Esophagus (tissue), 2 donors: ENCODE data around the gene BNIP5. TPM values are rescaled to one million over a fixed set of nuclear protein-coding genes. Genes with fewer than 3 reads are reported as not detected.

Experiments
- H3K27ac ChIP-seq, 2 donors: one replicate each; pipeline ENCODE4 v1.5.1; 2013; ENCODE audit warnings: low read depth in 2 of 2, mild to moderate bottlenecking in 2 of 2, inconsistent platforms in 1 of 2, low read length in 1 of 2, moderate library complexity in 1 of 2
- H3K27me3 ChIP-seq, 2 donors: one replicate each; pipeline ENCODE4 v1.6.1; 2013; ENCODE audit warnings: low read length in 2 of 2, control low read depth in 1 of 2, mild to moderate bottlenecking in 1 of 2; ENCODE audit not compliant: insufficient read depth in 2 of 2, control insufficient read depth in 1 of 2
- H3K36me3 ChIP-seq, 2 donors: one replicate each; pipeline ENCODE4 v1.6.1; 2013; ENCODE audit warnings: low read length in 1 of 2; ENCODE audit not compliant: control insufficient read depth in 2 of 2, insufficient read depth in 2 of 2
- H3K4me1 ChIP-seq, 2 donors: one replicate each; pipeline ENCODE4 v1.6.1; 2013; ENCODE audit warnings: low read length in 1 of 2; ENCODE audit not compliant: control insufficient read depth in 2 of 2, insufficient read depth in 2 of 2
- H3K4me3 ChIP-seq, 2 donors: one replicate each; pipeline ENCODE4 v1.5.1; 2013; ENCODE audit warnings: low read length in 2 of 2, mild to moderate bottlenecking in 2 of 2, low read depth in 1 of 2, moderate library complexity in 1 of 2
- H3K9me3 ChIP-seq, 2 donors: one replicate each; pipeline ENCODE4 v1.6.1; 2013; ENCODE audit warnings: mild to moderate bottlenecking in 2 of 2, low read depth in 1 of 2, low read length in 1 of 2, moderate library complexity in 1 of 2; ENCODE audit not compliant: control insufficient read depth in 2 of 2, insufficient read depth in 1 of 2
- WGBS, 2 donors: extraction: QIAGEN DNeasy Blood & Tissue Kit; methylation state at CpG; one replicate each; pipeline ENCODE4 v1.1.7; 2013; 5-methylcytosine and 5-hydroxymethylcytosine counted together
- polyA plus RNA-seq, 2 donors: library from polyadenylated mRNA; stranded (reverse); fragments of 200-250 nt; gene quantifications; one replicate each; pipeline ENCODE4 v1.2.3, GENCODE V29; 2013
- donor health status: healthy with polysubstance abuse.
- donor health status: Bipolar disorder and iron deficiency.

BNIP5 gene
- polyA plus RNA-seq, 2 donors: not detected

DNA sequence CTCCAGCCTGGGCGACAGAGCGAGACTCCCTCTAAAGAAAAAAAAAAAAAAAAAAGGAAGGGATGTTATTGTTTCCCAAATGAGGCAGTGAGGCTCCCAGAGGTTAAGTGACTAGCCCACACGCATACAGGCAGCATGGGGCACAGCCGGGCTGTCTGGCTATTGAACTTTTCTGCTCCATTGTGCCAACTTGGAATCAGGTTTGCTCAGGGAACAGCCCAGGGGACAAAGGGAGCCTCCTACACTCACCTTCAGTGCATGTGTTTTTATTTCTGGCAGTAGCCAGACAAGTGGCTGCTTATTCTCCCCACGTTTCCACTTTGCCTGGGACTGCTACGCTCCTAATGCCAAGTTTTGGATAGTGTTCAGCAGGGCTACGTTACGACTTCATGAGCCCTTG lies 40.1 kb upstream of the BNIP5 start:
- no peaks in the 10 kb centered on the region for H3K36me3 ChIP-seq
- no peak overlapping the region for H3K4me3 ChIP-seq
- H3K4me1 ChIP-seq: no peaks in the 10 kb centered on the region
- H3K27ac ChIP-seq: no peak overlapping the region
- H3K27me3 ChIP-seq: no peaks in the 10 kb centered on the region
- WGBS, 2 donors: 73 to 80% methylated on average over 8 of the region's 8 CpGs
- no peaks in the 10 kb centered on the region for H3K9me3 ChIP-seq

DNA sequence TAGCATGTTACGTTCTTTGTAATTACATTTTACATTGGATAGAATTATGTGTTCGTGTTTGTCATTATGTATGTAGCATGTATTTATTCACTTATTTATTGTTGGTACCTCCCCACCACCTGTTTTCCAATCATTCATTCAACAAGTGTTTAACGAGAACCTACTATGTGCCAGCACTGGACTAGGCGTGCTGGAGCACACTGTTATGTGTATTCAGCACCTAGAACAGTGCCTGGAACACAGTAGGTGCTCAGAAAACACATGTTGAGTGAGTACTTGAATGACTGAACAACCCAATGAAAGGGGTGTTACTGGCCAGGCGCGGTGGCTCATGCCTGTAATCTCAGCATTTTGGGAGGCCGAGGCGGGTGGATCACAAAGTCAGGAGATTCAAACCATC lies 39.5 kb upstream of the BNIP5 start:
- no peak overlapping the region for H3K27ac ChIP-seq
- no peaks in the 10 kb centered on the region for H3K4me1 ChIP-seq
- H3K27me3 ChIP-seq: no peaks in the 10 kb centered on the region
- H3K4me3 ChIP-seq: no peak overlapping the region
- WGBS, 2 donors: 96 to 97% methylated on average over 8 of the region's 8 CpGs
- no peaks in the 10 kb centered on the region for H3K36me3 ChIP-seq
- H3K9me3 ChIP-seq: no peaks in the 10 kb centered on the region

DNA sequence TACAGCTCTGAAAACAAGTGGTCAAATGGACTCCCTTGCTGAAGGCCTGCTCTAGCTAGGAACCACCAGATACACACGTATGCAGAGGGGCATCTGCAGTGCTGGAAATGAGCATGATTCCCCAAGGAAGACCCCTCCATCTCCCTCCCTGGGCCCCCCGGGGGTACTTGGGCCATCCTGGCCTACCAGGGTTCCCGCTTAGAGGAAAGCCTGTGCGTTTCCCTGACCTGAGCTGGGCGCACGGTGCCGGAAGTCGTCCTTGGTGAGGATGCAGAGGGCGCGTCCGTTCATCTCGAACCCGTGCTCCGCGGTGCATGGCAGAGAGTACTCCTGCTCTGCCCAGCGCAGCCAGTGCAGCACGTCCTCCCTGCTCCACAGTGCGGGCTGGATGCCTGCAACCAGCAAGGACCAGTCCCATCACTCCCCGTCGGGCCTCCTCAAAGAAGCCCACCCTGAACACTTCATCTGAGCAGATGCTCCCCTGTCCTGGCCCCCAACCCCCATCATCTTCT lies 39.0 kb upstream of the BNIP5 start:
- WGBS, 2 donors: 96% methylated on average over 20 of the region's 20 CpGs
- H3K27me3 ChIP-seq: no peaks in the 10 kb centered on the region
- H3K36me3 ChIP-seq: peaks cover 0 to 2% of the 10 kb centered on the region in 2 donors
- H3K4me1 ChIP-seq: no peaks in the 10 kb centered on the region
- H3K9me3 ChIP-seq: no peaks in the 10 kb centered on the region
- no peak overlapping the region for H3K27ac ChIP-seq
- H3K4me3 ChIP-seq: no peak overlapping the region

DNA sequence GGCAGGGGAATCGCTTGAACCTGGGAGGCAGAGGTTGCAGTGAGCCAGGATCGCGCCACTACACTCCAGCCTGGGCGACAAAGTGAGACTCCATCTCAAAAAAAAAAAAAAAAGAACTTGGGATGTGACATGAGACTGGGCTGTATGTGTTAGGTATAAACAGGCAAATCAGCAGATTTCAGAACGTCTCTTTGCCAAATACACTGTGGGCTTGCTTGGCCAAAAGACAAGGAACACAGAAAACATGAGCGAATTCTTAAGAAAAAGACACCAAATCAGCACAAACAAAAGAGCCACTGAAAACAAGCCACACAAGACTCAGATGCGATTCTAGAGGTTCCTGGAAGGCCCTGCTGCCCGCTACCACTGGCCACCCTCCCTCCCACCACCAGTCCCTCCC lies 38.3 kb upstream of the BNIP5 start:
- WGBS, 2 donors: 86 to 91% methylated on average over 8 of the region's 8 CpGs
- Histone ChIP-seq H3K27ac (no peak overlapping the region), H3K36me3 (peaks cover 0 to 2% of the 10 kb centered on the region in 2 donors), H3K4me3 (no peak overlapping the region), H3K9me3 (no peaks in the 10 kb centered on the region), H3K4me1 (no peaks in the 10 kb centered on the region), H3K27me3 (no peaks in the 10 kb centered on the region)

DNA sequence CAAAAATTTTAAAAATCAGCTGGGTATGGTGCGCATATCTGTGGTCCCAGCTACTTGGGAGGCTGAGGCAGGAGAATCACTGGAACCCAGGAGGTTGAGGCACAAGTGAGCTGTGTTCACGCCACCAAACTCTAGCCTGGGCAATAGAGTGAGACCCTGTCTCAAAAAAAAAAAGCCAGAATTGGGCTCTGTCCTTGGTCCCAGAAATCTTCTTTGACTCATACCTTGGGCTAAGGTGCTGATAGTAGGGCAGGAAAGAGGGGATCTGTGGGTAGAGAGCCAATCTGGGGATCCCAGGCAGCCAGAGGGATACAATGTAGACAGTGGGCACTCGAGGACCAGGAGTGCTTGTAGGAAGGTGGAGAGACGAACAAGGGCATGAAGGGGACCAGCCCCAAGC lies 37.5 kb upstream of the BNIP5 start:
- Histone ChIP-seq H3K4me1 (no peaks in the 10 kb centered on the region), H3K4me3 (no peak overlapping the region), H3K36me3 (peaks cover 0 to 2% of the 10 kb centered on the region in 2 donors), H3K27me3 (no peaks in the 10 kb centered on the region), H3K27ac (no peak overlapping the region), H3K9me3 (no peaks in the 10 kb centered on the region)
- 92 to 95% methylated on average over 4 of the region's 4 CpGs for WGBS, 2 donors

DNA sequence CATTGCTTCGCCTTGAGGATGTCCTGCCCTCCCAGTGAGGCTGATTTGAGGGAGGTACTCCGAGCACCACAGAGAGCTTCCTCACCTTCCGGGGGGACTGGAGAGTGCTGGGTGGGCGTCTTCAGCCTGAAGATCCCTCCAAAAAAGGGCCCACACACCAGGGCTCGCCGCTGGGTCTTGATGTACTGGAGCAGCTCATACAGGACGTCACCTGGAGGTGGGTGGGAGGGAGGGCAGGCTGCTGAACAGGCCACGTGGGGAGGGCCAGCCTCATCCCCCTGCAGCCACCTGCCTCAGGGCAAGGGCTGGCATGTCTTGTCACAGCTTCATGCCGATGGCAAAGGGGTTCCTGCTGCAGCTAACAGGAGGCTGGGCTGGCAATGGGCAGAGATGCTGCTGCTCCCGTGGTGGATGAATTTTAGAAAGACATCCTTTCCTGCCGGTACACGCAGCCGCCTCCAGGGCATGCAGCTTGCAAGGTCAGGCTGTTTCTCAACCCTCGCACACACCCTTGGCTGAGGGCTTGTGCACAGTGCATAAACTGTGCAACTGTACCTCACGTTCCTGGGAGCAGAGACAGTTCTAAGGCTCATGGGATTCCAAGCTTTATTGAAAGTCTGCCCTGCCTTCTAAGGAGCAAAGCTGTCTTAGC lies 36.8 kb upstream of the BNIP5 start:
- Histone ChIP-seq H3K27me3 (no peaks in the 10 kb centered on the region), H3K4me1 (no peaks in the 10 kb centered on the region), H3K9me3 (no peaks in the 10 kb centered on the region), H3K27ac (no peak overlapping the region), H3K36me3 (peaks cover 0 to 2% of the 10 kb centered on the region in 2 donors), H3K4me3 (no peak overlapping the region)
- 52 to 57% methylated on average over 15 of the region's 15 CpGs for whole genome bisulfite sequencing, 2 donors

DNA sequence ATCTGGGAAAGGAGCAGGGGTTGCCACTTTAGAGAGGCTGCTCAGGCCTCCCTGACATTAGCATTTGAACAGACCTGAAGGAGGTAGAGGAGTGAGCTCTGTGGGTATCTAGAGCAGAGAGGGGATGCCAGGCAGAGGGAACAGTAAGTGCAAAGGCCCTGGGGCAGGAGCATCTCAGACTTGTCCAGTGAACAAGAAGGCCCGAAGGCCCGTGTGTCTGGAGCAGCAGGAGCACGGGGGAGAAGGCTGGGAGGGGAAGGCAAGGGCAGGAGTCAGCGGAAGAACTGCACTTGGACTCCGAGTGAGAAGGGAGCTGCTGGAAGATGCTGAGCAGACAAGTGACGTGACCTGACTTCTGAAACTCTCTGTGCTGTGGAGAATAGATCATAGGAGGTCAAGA lies 35.4 kb upstream of the BNIP5 start:
- 90 to 95% methylated on average over 6 of the region's 6 CpGs for WGBS, 2 donors
- Histone ChIP-seq H3K9me3 (no peaks in the 10 kb centered on the region), H3K4me3 (no peak overlapping the region), H3K27me3 (no peaks in the 10 kb centered on the region), H3K36me3 (peaks cover 0 to 2% of the 10 kb centered on the region in 2 donors), H3K4me1 (no peaks in the 10 kb centered on the region), H3K27ac (no peak overlapping the region)

DNA sequence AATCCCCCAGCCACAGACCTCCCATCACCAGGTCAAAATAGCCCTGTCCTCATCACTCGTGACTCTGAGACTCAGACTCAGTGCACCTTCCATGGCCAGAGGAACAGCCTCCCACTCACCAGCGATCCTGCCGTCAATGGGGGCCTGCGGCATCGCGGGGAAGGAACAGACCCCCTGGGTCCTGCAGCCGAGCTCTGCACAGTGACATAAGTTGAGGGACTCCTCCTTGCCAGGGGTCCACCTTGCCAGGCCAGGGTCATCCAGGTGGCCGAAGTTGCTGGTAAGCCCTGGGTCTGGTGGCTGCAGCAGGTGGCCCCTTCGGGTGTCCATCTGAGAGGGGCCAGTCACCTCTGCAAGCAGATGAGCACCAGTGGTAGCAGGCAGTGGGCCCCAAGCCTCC lies 34.5 kb upstream of the BNIP5 start:
- Histone ChIP-seq H3K27me3 (no peaks in the 10 kb centered on the region), H3K4me3 (no peak overlapping the region), H3K36me3 (peaks cover 0 to 4% of the 10 kb centered on the region in 2 donors), H3K4me1 (no peaks in the 10 kb centered on the region), H3K9me3 (no peaks in the 10 kb centered on the region), H3K27ac (no peak overlapping the region)
- 93 to 94% methylated on average over 9 of the region's 9 CpGs for WGBS, 2 donors

DNA sequence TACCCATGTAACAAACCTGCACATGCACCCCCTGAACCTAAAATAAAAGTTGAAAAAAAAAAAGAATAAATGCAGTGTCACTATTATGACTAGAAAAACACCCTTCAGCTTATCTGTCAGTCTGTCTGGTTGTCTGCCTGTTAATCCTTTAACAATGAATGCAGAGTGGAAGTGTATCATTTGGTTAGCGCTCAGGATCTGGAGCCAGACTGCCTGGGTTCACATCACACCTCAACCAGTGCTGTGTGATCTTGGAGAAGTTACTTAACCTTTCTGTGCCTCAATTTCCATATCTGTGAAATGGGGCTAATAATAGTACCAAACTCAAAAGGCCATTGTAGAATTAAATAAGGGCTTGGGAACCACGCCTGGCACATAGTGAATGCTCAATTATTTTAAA lies 34.0 kb upstream of the BNIP5 start:
- Histone ChIP-seq H3K9me3 (no peaks in the 10 kb centered on the region), H3K27me3 (no peaks in the 10 kb centered on the region), H3K4me1 (no peaks in the 10 kb centered on the region), H3K36me3 (peaks cover 0 to 4% of the 10 kb centered on the region in 2 donors), H3K4me3 (no peak overlapping the region), H3K27ac (no peak overlapping the region)
- 93 to 99% methylated on average over 2 of the region's 2 CpGs for WGBS, 2 donors
